ENCODE measurements around the gene NPW.

DNA sequence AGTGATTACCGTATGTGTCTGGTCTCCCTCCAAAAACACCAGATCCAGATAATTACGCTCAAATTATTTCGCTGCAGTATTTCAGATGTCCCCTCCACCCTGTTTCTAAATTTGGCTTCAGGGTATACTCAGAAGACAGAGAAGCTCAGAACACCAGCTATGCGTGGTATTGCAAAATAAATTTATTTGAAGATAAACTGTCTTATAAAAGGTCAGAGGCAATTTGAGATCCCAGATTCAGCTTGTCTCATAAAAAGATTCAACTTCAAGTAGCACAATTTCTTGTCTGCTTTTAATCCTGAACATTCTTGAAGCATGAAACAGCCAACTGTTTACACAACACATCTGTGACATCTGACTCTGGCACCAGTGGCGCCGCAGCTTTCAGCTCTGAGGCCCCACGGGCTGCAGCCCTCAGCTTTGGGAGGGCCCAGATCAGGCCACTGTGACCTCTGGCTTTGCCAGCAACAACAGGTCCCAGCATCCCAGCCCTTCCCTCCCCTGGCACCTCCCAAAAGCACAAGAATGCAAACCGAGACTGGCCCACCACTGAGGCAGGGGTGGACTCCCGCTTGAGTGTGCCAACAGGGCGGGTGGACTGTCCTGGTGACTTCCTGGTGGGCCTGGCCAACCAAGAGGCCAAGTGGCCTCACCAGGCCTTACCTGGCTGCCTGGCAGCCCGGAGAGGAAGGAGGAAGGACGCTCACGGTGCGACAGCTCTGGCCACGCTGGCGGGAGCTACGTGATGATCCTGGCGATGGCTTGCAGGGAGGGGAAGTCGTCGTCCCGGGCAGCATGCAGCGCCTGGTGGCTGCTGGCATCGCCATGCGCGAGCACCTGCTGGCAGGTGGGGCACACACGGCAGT is 21.9 kb upstream of the NPW start:
- no peak for TF ChIP-seq ZNF589 (CRISPR knock-in tag; IDR thresholded peaks at IDR 0.05; ENCODE audit: low read depth)
- no peak for TF ChIP-seq ARNT (IDR thresholded peaks at IDR 0.05)
- no peak for TF ChIP-seq ETV5 (CRISPR knock-in tag; IDR thresholded peaks at IDR 0.05; ENCODE audit: low read depth)
- TF ChIP-seq SMC3 (conservative IDR thresholded peaks at IDR 0.05; ENCODE audit: insufficient read depth, low read depth, low read length): no peak

Measured in K562 (cell line).